Esophagus muscularis mucosa (tissue), 4 donors: Measurements from ENCODE around the gene PAX5.

Experiments used
- CTCF ChIP-seq, 3 experiments: fragments of 200-600 bp in 2 of 3; fragments of 450-650 bp in 1 of 3; sonication (generic) in 2 of 3; IDR thresholded peaks; one replicate each; pipeline ENCODE4 v1.5.1; 2017 to 2019; ENCODE audit warnings: antibody characterized with exemption in 3 of 3, mild to moderate bottlenecking in 2 of 3, moderate library complexity in 1 of 3
- EP300 ChIP-seq: sonication (generic); formaldehyde crosslinking; IDR thresholded peaks from one replicate; pipeline ENCODE4 v1.6.1; 2017; ENCODE audit warnings: antibody characterized with exemption
- POLR2A ChIP-seq: fragments of 450-650 bp; IDR thresholded peaks from one replicate; pipeline ENCODE4 v1.6.1; 2017; ENCODE audit warnings: antibody characterized with exemption, moderate library complexity, mild to moderate bottlenecking, low read depth
- POLR2AphosphoS5 ChIP-seq, 2 donors: sonication (generic); formaldehyde crosslinking; IDR thresholded peaks; one replicate each; pipeline ENCODE4 v1.6.1; 2017; ENCODE audit warnings: antibody characterized with exemption in 2 of 2

GRCh38 chr9:36902080-36902716 lies 131.9 kb downstream of the PAX5 start:
- TF ChIP-seq CTCF (IDR thresholded peaks at IDR 0.05): no peak
- no peak for TF ChIP-seq POLR2A
- TF ChIP-seq POLR2AphosphoS5 (IDR thresholded peaks at IDR 0.05): no peak
- no peak for TF ChIP-seq EP300
